GM19395 (cell line): ENCODE results near the gene PHGDH.
"Not testable (repeated sequence)": the region's sequence is repeated elsewhere in the genome, so short reads cannot be mapped to it uniquely, and the experiment has no call there.

ENCODE experiments used
- ATAC-seq: cut with Tn5 transposase; IDR thresholded peaks from one replicate; pipeline ENCODE4 v1.9.1; 2021; ENCODE audit warnings: mild to moderate bottlenecking, moderate library complexity; ENCODE audit not compliant: unreplicated experiment

The PHGDH gene

DNA sequence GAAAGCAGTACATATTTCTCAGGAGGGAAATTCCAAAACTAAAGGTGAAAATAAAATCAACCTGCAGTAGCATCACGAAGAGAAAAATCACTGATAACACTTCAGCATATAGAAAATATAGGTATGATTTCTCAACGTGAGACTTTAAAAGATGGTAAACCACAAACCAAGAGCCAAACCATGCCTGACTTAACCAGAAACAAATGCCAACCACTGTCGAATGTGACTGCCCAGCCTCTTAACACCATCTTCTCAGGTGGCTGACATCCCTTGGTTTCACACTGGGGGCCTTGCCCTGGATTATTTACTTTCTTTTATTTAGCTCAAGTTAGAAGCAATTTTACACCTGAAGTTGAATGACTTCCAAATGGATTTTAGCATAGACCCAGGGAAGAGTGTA is 46.9 kb downstream of the PHGDH start:
- no peak for ATAC-seq

DNA sequence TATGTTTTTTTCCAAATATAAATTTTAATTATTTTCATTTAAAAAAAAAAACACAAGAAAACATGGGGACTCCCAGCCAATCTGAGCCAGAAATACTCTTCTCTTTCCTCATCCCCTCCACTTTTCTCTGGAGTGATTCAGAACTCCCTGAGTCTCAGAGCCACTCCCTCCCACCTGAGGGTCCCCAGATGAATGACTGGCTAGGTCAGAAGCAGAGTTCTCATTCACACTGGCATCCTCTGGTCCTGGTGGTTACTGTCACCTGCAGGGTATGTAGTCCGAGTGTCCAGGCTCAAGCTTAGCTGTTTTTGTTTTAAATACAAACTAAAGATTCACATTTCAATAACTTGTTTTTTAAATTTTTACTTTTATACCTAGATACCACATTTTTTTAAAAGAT is 50.7 kb downstream of the PHGDH start:
- no peak for ATAC-seq

DNA sequence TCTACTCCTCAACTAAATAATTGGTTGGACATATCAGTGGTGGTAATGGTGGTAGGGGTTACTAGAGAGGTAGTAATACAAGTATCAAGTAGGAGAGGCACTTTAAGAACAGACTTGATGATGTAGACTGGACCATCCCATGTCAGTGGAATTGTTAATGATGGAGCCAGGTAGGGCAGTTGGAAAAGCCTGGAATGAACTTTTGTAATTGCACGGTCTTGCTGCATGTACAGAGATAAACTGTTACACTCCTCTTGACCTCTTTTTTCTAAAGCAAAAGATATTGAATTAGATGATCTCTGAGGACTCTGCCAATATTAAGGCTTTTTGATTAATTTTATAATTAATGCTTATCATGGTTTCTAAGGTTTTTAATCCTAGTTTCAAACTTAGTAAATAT is 51.2 kb downstream of the PHGDH start:
- ATAC-seq, result no peak

DNA sequence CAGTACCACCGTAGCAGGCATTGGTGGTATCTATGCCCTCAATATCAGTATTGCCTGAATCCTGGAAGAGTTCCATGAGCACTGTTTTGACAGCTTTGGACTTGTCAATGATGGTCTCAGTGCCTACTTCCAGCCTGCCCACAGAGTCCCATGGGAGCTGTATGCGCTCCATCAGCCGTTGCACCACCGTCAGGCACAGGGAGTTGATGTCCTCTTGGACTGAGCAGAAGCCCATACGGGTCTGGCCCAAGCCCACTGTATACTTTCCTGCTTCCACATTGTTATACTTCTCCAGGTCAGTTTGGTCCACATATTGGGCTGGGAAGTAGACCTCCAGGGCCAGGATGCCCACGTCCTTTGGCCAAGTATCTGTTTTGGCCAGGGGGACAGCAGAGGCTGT is 52.5 kb downstream of the PHGDH start:
- ATAC-seq, result no peak

DNA sequence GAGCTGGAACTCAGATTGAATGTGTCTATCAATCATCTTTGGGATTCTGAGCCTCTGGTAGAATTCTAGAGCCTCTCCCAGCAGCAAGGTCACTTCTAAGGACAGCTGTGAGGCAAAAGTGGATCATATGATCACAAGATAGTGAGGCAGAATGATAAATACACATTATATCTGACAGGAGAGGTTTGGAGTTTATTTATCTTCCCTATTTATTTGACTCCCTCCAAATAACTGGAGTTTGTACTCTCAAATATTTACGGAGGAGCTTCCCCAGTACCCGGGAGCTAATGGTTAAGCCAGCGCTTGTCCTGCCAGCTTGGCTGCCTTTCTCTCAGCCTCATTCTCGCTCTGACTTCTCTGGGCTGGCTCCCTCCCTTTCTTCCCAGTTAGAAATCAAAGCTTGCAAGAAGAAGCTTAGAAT is 54.6 kb downstream of the PHGDH start:
- ATAC-seq, result no peak

DNA sequence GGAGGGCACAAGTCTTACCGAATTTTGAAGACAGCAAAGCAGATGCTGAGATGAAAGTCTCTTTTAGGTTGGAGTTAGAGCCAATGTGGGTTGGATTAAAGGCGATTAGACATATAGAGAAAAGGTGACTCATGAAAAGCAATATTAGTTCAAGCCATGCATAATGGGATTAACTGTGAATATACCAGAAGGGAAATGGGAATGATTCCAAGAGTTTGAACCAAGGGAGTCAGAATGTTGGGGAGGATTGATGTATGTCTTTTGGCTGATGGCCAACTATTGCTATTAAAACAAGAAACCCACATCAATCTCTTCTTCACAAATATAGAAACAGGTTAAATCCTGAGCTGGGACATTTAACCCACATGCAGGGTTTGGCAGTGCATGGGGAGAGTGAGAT is 55.8 kb downstream of the PHGDH start:
- no peak for ATAC-seq

DNA sequence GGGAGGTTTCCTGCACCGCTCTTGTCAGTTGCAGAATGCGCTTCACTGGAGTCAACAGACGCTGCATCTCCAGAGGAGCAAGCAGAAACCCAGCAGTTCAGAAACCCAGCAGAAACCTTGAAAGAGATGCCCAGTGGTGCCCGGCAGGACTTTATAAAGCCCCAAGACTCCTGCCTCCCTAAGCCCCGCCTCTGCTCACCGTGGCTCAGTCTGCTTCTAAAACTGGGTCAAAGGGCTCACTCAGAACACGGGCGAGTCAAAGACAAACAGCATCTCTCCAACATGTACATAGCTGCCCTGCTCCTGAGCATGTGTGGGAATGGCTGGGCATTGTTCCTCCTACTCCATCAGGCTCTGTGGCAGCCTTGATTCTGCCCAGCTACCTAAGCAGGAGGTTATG is 57.0 kb downstream of the PHGDH start, which contains the start of gene HMGCS2:
Gene HMGCS2, minus strand, starts transcription at position 128 of the 400 bp plus-strand sequence. Its CDS starts 61 bp downstream, at position 67.
- no peak for ATAC-seq

DNA sequence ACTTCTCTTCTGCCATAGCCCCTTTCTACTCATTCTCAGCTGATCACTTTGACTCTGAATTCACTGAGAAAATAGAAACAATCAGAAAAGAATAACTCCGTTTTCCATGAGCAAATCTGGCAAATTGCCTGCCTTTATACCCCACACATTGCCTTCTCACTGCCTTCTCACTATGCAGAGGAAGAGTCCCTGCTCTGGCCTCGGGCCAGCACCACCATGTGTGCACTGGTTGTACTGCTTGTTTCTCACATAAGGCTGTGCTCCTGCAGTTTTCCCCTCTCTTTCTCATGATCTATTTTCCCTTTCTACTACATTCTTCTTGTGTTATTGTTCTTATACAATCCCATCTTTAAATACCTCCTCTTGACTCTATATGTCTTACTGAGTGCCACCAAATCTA is 59.3 kb downstream of the PHGDH start:
- no peak for ATAC-seq

DNA sequence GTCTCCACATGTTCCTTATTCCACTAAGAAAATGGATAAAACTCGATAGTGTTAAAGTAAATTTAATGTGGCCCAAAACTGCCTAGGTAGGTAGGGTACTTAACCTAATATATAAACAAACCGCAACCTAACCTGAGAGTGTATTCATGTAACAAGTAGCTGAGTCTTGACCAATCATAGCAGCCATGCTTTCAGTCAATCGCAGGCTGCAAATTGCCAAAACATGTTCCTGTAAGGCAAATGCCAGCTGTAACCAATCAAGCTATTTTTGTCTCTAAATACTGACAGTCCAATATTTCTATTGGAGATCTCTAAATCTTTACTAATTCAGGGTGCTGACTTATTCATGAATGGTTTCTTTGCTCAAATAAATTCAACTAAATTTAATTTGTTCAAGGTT is 60.0 kb downstream of the PHGDH start:
- no peak for ATAC-seq

DNA sequence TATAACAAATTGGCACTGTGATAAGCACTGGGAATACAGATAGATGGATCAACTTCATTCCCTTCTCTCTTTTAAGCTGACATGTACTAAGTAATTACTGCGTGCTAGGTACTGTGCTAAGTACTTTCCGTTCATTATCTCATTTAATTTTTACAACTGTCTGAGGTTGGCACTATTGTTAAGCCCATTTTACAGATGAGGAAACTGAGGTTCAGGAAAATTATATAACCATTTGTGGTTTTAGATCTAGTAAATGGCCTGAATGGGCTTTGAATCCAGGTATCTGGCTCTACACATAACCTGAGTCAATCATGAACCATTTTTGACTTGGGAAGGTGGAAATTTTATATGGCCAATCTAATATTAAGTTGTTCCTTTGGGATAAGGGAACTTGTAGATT is 60.6 kb downstream of the PHGDH start:
- no peak for ATAC-seq

DNA sequence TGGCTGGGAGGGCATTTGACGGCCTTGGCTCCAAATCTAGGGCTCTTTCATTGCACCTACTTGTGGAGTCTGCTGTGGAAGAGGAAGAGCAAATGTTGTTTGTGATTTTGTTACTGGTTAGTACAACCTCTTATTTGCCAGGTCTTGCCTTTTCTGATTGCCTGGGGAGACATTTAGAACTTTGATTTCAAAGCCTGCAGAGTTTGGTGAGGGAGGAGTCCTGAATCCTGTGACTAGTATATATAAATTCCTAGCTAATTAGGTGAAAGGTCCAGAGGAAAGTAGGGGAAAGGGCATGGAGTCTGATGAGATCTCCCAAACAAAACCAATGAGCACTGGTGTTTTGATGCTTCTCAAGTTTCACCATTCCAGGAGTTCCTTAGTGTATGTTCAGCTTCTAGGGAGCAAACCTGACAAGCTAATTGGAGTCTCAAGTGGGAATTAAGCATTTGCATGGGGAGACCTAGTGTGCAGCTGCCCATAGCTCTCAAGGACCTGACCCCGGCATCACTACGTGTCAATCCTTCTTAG is 62.0 kb downstream of the PHGDH start:
- no peak for ATAC-seq

DNA sequence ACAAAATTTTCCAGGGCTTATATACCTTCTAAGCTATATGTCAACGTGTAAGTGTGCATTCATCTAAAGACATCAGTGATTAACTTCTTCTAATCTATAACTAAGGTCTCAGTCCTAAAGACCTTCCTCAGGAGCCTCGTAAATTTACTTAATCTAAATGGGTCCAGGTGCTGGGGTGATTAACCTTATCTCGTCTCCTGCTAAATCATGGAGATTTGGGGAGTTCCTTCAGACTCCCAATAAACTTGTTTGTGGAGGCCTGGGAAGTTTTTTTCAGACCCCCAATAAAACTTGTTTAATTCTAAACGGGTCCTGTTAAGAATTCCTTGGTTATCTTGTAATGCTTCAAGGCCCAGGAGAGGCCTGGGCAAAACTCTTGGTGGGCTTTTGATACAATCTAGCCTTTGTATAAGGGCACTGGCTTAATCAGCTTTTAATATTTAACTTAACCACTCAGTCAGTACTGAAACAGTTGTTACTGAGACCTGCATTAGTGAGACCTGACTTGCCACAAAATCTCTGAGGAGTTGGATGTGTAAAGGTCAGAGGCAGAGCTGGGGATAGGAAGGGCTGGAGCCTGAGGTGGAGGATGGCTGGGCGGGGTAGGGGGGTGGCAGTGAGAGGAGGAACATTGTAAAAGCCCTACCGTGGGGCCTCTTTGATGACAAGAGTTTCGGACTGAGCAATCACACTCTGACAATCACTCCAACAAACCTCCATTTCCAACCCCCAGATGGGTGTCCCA is 63.2 kb downstream of the PHGDH start:
- no peak for ATAC-seq

DNA sequence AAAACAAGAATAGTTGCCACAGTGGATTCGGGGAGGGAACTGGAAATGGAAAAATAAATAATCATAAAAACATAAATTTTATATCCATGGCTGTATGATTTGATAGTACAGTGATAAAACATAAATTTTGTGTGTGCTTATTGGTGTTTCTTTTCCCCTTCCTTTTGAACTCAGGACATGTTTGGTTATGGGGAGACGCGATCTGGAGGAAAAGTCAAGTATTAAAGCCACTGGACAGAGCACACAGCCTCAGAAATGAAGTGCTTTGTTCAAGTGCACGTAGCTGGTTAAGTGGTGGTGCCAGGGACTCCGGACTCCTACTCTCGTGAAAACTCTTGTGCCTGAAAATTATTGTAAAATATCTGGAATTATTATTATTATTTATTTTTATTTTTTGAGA is 66.6 kb downstream of the PHGDH start:
- no peak for ATAC-seq

DNA sequence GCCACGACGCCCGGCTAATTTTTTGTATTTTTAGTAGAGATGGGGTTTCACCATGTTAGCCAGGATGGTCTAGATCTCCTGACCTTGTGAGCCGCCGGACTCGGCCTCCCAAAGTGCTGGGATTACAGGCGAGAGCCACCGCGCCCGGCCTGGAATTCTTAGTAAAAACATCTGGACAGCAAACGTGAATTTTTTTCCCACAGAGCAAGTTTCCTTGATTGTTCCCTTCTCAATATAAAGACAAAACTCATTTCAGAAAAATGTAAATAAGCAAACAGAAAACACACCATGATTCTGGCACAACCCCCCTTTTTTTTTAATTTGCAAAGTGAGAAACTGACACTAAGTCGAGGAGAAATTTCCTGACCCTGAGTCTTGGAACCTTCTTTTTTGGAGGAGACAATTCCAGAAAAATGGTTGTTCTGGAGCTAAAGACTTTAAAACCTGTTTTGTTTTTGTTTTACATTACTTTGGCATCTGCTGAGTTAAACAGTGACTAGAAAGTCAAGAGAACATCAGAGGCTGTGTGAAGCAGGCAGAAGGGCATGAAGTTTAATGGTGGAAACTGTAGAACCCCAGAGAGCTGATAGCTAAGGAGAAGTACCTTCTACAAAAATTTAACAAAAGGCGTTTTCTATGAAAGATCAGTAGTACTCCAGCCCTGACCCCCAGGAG is 67.3 kb downstream of the PHGDH start:
- no peak for ATAC-seq

DNA sequence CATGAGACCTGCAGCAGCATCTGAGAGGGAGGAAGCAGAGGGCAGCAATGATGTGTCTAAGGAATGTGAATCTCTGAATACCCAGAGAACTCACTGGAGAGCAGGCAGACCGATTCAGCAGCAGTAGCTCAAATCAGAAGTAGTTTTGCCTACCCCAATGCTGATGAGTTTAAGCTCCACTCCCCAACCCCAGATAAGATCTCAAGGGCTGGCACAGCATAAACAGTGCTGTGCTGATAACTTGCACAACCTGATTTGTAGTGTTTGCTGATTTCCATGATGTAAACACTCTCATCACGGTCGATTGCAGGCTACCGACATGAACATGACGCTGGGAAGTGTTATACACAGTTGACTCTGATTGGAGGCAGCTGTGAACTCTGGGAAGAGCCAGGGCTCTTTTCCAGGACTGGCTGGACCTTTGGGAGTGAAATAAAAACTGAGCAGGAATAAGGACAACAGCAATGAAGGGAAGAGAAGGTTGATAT is 68.2 kb downstream of the PHGDH start:
- no peak for ATAC-seq

DNA sequence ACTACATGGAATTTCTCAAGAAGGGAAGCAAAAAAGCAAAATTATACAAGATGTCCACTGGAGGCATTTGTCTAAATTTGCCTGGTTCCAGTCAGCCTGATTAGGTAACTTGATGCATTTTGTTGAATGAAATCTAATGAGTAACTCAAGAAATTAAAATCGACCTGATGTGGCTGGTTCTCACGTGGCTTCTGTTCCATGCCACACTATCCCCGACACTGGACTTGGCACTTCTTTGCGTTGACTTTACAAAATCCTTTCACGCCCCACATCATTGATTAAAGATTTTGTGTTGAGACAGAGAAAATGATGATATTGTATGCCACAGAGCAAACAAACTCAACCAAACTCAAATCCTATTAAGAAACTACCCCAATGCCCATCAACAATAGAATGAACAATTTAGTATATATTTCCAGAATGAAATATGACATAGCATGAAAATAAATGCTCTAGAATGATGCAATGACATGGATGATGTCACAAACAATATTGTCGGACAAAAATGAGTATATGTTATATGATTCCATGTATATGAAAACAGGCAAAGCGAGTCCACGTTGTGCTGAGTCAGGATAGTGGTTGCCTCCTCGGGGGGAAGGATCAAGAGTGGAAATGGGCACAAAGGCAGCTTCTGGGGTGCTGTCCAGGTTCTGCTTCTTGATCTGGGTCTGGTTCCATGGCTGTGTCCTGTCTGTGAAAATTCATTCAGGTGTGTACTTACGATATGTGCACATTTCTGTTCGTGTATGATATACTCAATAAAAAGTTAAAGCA is 69.9 kb downstream of the PHGDH start:
- no peak for ATAC-seq

DNA sequence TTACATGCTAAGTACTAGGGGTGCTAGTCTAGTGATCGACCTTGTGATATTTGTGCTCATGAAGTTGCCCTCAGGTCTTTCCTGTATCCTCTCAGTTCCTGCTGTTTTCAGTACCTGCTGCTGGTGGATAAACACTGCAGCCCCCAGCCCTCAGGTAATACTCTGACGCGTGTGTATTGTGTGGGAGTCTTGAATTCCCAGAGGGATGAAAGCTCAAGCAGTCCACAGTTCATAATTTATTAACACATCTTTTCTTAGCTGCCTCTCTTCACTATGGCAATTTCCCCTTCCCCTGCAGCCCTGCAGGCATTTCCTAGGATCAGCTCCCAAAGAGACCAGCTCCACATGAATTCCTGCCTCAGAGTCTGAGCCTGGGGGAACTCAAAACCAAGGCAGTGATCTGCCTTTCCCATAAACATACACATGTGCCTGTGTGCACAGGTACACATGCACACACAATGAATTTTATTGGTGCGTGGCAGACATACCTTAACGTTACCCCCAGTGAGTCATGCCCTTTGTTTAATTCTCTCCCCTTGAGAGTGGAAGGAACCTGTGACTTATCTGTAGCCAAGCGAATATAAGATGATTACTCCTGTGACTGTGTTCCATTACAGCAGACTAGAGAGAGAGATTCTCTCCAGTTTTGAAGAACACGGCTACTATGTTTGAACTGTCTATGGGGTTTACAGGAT is 71.0 kb downstream of the PHGDH start:
- no peak for ATAC-seq

DNA sequence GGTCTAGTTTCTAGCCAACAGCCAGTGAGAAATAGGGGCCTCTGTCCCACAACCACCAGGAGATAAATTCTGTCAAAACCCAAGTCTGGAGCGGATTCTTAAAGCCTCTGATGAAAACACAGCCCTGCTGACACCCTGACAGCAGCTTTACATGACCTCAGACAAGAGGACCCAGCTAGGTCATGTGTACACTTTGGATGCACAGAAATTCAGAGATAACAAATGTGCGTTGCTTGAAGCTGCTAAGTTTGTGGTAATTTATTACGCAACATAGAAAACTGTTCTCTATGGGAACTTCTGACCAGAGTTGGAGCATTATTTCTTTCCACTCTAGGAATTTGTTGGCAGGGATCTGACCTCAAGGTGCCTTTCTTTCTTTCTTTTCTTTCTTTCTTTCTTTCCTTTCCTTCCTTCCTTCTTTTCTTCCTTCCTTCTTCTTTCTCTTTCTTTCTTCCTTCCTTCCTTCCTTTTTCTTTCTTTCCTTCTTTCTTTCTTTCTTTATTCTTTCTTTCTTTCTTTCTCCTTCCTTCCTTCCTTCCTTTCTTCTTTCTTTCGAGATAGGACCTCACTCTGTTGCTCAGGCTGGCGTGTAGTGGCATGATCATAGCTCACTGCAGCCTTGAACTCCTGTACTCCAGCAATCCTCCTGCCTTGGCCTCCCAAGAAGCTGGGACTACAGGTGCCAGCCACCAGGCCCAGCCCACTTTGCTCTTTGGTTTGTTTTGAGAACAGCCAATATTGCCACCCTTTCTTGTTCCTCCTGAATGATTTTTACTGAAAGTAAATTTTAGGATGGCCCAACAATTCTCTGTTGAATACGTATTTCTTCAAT is 71.8 kb downstream of the PHGDH start:
- no peak for ATAC-seq

DNA sequence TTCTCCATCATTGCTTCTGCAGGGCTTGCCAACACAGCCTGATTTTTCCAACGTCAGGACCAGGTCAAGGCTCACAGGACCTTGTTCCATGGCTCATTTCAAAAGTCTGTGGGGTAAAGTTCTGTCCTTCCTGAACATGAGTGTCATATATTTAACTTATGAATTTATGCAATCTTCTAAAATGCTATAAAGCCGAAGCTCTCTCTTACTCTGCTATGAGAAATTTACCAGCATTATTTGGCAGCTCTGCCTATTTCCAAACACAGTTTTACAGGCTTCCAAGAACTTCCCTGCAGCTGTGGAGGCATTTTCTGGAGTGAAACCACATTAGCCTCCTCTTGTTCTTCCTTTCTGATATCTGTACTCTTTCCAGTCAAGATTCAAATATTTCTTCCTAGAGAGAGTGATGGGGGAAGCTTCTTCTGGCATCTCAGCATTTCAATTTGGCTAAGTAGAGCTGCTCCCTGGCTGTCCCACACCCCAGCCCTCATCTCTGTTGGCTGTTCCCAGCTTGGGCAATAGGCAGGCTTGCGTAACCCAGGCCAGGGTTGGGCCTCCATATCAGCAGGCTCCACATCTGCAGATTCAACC is 72.6 kb downstream of the PHGDH start:
- ATAC-seq, result no peak

DNA sequence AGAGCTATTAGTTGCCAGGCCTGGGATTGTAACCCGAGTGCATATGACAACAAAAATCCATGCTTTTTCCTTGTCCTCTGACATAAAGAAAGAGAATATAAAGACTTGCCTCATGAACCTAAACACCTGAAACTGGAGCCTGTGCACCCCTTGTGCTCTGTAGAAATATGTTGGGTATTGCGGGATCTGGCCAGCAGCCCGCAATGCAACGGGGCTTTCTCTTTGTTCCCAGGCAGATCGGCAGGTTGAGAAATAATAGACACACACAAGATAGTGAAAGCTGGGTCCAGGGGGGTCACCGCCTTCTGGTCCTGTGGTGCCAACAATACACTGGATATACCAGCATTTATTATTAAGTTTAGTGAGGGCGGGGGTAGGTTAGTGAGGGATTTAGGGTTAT is 74.3 kb downstream of the PHGDH start:
- not testable (repeated sequence) for ATAC-seq
